HG02970 (cell line): ENCODE data around the gene ANAPC16.
"Not testable (repeated sequence)": the region's sequence is repeated elsewhere in the genome, so short reads cannot be mapped to it uniquely, and the experiment has no call there.

ENCODE experiments used
- ATAC-seq: cut with Tn5 transposase; IDR thresholded peaks from one replicate; pipeline ENCODE4 v1.9.1; 2021; ENCODE audit warnings: mild to moderate bottlenecking, moderate library complexity, moderate number of reproducible peaks; ENCODE audit not compliant: unreplicated experiment, low FRiP score

Gene ANAPC16

GRCh38 chr10:72211381-72211780 is 4.4 kb upstream of the ANAPC16 start:
- ATAC-seq: not testable (repeated sequence)

- not testable (repeated sequence) for ATAC-seq
These were observed 4.0 kb upstream of the ANAPC16 start for GRCh38 chr10:72211832-72212231.

GRCh38 chr10:72218325-72218724 is 2.5 kb downstream of the ANAPC16 start:
- ATAC-seq: no peak

GRCh38 chr10:72218726-72219125 is 2.9 kb downstream of the ANAPC16 start:
- ATAC-seq: no peak

- ATAC-seq: no peak
These were observed 3.5 kb downstream of the ANAPC16 start for GRCh38 chr10:72219235-72219814.

GRCh38 chr10:72220637-72221036 is 4.8 kb downstream of the ANAPC16 start:
- no peak for ATAC-seq

- no peak for ATAC-seq
These were observed 5.5 kb downstream of the ANAPC16 start for GRCh38 chr10:72221278-72221677.

- no peak for ATAC-seq
These were observed 7.9 kb downstream of the ANAPC16 start for GRCh38 chr10:72223743-72224101.

- not testable (repeated sequence) for ATAC-seq
These were observed 8.4 kb downstream of the ANAPC16 start for GRCh38 chr10:72224191-72224590.

- ATAC-seq: no peak
These were observed 10.7 kb downstream of the ANAPC16 start for GRCh38 chr10:72226418-72227027.

GRCh38 chr10:72227826-72228225 is 12.0 kb downstream of the ANAPC16 start:
- no peak for ATAC-seq

GRCh38 chr10:72228318-72228751 is 12.5 kb downstream of the ANAPC16 start:
- ATAC-seq: no peak

GRCh38 chr10:72229261-72230251 is 13.7 kb downstream of the ANAPC16 start:
- ATAC-seq: no peak

- no peak for ATAC-seq
These were observed 17.8 kb downstream of the ANAPC16 start for GRCh38 chr10:72233621-72234020.

- no peak for ATAC-seq
These were observed 18.8 kb downstream of the ANAPC16 start for GRCh38 chr10:72234560-72235095.

- ATAC-seq: no peak
These were observed 19.9 kb downstream of the ANAPC16 start for GRCh38 chr10:72235544-72236279.

GRCh38 chr10:72238392-72239175 is 22.8 kb downstream of the ANAPC16 start:
- ATAC-seq: no peak

GRCh38 chr10:72239409-72239808 is 23.6 kb downstream of the ANAPC16 start:
- no peak for ATAC-seq

- ATAC-seq: no peak
These were observed 24.6 kb downstream of the ANAPC16 start for GRCh38 chr10:72240371-72240770.
